Medulla oblongata (tissue), 1 donor: ENCODE results near the gene KIF1C.
"Not testable (repeated sequence)": the region's sequence is repeated elsewhere in the genome, so short reads cannot be mapped to it uniquely, and the experiment has no call there.

ENCODE experiments used
- DNase-seq: peaks from one replicate; pipeline ENCODE4 v3.0.0-alpha.2; 2015; ENCODE audit errors: extremely low spot score

Gene KIF1C

DNA sequence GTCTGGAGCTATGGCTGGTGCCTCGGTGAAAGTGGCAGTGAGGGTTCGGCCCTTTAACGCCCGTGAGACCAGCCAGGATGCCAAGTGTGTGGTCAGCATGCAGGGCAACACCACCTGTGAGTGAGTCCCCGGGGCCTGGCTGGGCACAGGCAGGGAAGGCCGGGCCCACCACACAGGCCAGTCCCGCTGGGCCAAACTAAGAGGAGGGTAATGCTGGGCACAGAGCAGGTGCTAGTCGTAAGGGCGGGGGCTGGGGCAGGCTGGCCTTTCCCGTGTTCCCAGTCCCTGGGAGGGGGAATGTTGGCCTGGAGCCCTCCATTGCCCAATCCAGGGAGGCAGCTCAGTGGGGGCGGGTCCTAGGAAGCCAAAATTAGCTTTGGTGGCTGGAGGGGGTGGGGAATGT is 2.5 kb downstream of the KIF1C start:
- no peak for DNase-seq

DNA sequence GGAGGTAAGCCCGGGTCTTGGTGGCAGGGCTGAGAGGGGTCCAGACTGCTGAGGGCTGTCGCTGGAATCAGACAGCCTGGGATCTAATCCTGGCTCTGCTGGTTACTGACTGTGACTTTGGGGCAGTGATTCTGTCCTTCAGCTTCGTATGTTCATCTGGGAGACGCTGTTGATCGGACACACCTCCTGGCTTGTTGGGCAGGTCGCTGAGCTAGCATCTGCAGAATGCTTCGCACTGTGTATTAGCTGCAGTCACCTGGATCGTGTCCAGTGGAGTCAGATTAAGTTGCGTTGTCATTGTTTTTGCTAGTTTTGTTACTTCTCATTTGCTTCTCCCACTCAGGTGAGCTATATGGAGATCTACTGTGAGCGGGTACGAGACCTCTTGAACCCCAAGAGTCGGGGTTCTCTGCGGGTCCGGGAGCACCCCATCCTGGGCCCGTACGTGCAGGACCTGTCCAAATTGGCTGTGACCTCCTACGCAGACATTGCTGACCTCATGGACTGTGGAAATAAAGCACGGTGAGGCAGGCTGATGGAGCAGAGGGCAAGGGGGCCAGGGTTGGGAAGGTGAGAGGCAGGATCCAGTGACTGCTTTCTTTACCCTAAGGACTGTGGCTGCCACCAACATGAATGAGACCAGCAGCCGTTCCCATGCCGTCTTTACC is 4.5 kb downstream of the KIF1C start:
- no peak for DNase-seq

DNA sequence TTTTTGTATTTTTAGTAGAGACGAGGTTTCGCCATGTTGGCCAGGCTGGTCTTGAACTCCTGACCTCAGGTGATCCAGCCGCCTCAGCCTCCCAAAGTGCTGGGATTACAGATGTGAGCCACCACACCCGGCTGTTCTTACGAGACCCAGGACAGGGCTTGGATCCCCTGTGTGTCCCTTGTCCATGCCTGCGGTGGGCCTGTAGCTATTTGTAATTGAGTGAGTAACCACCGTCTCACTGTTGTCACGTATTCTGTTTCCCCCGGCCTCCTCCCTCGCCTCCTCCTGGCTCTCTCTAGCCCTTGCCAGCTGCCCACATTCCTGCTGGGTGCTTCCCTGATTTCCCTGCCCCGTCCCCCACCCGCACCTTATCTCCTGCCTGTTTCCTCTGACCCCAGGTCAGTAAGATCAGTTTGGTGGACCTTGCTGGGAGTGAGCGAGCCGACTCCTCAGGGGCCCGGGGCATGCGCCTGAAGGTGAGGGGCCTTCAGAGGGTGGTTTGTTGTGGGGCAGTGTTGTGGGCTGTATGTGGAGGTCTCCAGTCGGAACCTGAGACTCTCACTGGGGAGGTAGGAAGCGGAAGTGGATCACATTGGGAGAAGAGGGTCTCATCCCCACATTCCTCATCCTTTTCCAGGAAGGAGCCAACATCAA is 5.6 kb downstream of the KIF1C start:
- DNase-seq: no peak

DNA sequence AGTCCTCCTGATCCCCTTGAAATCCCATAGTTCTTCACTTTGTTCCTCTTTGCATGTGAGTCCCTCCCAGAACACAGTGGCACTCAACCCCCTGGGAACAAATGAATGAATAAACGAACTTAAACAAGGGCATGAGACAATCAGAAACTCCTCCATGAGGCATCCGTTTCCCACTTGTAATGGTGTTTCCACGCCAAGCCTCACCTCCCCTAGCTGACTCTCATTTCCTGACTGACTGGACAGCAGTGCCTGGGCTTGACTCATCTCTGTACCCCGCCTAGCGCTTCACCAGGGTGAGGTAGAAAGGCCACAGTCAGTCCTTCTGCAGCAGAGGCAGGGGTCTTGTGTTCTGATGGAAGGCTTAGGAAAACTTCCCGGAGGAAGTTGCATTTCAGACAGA is 14.2 kb downstream of the KIF1C start:
- DNase-seq: no peak

DNA sequence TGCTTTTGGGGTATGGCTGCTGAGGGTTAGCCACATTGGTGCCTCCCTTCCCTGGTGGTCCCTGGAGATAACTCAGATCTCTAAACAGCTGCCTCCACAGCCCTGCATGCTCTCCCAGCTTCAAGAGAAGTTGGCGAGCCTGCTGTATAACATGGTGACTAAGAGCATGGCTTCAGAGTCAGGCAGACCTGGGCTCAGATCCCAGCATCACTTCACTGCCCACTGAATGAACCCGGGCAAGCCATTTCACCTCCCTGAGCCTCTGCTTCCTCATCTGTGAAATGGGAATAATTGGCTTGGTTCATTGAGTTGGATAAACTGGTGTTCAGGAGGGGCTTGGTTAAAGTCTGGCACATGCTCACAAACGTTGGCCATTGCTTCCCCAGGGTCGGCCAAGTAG is 16.6 kb downstream of the KIF1C start:
- no peak for DNase-seq

DNA sequence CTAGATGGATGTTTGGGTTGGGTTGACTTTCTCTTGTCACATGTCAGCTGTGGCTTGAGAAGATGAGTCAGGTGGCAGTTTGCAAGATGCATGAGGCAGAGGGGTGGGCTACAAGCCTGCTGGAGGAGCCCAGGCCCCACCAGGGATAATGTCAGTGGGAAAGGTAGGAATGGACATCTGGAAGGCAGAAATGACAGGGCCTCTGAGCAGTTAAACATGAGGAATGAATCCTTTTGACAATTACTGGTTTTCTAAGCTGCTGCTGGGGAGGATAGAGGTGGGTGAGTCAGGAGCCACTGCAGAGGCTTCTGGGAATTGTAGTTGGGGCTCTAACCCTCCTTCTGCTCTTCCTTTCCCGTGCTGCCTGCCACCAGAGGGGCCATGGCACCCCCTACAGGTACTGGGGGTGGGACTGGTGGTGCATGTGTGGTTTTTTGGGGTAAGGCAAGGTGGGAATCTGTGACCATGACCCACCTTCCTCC is 21.8 kb downstream of the KIF1C start:
- DNase-seq: no peak

DNA sequence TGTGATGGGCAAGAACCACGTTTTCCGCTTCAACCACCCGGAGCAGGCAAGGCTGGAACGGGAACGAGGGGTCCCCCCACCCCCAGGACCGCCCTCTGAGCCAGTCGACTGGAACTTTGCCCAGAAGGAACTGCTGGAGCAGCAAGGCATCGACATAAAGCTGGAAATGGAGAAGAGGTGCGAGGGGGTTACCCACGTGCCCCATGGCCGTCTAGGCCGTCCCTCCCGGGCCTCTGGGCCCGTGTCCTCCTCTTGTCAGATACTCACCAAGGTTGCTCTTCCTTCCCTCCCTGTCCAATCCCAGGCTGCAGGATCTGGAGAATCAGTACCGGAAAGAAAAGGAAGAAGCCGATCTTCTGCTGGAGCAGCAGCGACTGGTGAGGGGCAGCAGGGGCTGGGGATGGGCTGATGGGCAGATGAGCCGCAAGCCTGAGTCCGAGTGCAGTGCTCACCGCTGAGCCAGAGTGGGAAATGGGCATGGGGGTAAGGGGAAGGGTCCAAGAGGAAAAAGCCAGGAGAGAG is 22.8 kb downstream of the KIF1C start:
- DNase-seq: no peak

DNA sequence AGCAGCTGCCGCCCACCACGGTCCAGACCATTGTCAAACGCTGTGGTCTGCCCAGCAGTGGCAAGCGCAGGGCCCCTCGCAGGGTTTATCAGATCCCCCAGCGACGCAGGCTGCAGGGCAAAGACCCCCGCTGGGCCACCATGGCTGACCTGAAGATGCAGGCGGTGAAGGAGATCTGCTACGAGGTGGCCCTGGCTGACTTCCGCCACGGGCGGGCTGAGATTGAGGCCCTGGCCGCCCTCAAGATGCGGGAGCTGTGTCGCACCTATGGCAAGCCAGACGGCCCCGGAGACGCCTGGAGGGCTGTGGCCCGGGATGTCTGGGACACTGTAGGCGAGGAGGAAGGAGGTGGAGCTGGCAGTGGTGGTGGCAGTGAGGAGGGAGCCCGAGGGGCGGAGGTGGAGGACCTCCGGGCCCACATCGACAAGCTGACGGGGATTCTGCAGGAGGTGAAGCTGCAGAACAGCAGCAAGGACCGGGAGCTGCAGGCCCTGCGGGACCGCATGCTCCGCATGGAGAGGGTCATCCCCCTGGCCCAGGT is 24.5 kb downstream of the KIF1C start:
- no peak for DNase-seq

DNA sequence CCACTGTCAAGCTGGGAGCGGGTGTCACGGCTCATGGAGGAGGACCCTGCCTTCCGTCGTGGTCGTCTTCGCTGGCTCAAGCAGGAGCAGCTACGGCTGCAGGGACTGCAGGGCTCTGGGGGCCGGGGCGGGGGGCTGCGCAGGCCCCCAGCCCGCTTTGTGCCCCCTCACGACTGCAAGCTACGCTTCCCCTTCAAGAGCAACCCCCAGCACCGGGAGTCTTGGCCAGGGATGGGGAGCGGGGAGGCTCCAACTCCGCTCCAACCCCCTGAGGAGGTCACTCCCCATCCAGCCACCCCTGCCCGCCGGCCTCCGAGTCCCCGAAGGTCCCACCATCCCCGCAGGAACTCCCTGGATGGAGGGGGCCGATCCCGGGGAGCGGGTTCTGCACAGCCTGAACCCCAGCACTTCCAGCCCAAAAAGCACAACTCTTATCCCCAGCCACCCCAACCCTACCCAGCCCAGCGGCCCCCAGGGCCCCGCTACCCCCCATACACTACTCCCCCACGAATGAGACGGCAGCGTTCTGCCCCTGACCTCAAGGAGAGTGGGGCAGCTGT is 25.9 kb downstream of the KIF1C start:
- no peak for DNase-seq

DNA sequence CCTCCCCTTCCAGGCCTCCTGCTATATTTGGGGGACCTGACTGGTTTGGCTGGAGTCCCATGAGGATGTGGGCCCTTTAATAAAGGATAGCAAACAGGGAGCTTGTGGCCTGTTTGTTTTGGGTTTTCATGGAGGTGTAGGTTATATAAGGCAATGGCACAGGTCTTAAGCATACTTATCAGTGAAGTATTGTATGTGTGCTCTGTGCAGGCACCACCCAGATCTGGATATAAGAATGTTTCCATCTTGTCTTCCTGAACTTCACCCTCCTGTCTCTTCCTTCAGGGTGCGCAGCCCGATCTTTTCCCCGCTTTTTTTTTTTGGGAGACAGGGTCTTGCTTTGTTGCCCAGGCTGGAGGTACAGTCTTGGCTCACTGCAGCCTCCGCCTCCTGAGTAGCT is 26.9 kb downstream of the KIF1C start:
- DNase-seq: no peak

DNA sequence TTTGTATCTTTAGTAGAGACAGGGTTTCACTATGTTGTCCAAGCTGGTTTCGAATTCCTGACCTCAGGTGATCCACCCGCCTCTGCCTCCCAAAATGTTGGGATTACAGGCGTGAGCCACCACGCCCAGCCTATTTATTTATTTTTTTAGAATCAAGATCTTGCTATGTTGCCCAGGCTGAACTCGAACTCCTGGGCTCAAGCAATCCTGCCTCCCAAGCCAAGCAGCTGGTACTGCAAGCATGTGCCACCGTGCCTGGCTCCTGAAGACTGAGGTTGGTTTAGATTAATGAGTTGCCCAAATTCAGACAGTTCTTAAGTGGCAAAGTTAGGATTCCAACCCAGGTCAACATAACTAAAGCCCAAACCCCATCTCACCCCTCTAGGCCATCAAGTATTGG is 29.5 kb downstream of the KIF1C start:
- no peak for DNase-seq

DNA sequence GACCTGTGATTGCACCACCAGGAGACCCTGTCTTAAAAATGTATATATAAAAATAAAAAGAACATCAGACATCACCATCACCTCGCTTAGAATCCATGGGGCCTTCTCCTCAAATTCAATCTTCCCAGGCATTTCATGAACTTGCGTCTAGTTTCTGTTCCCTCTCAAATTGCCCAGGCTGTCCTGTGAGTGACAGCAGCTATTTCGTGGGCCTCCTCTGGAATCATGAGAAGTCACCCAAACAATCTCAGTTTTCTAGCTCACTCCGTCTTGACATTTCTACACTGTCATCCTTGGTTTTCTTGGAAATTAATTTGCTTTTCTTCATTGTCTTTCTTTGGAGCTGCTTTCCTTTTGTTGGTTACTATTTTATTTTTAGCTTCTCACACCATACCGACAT is 30.2 kb downstream of the KIF1C start:
- DNase-seq: peak; percentile 40

DNA sequence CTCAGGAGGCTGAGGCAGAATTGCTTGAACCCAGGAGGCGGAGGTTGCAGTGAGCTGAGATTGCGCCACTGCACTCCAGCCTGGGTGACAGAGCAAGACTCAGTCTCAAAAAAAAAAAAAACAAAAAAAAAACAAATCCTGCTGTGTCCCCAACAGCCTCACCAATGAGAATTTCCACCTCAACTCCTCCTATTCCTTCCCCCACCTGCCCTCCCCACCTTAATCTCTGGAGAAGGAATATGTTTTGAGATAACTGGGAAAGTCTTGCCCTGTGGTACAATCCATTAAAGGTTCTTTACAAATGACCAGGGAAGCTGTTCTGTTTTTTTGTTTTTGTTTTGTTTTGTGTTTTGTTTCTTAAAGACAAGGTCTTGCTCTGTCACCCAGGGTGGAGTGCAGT is 32.4 kb downstream of the KIF1C start:
- not testable (repeated sequence) for DNase-seq

DNA sequence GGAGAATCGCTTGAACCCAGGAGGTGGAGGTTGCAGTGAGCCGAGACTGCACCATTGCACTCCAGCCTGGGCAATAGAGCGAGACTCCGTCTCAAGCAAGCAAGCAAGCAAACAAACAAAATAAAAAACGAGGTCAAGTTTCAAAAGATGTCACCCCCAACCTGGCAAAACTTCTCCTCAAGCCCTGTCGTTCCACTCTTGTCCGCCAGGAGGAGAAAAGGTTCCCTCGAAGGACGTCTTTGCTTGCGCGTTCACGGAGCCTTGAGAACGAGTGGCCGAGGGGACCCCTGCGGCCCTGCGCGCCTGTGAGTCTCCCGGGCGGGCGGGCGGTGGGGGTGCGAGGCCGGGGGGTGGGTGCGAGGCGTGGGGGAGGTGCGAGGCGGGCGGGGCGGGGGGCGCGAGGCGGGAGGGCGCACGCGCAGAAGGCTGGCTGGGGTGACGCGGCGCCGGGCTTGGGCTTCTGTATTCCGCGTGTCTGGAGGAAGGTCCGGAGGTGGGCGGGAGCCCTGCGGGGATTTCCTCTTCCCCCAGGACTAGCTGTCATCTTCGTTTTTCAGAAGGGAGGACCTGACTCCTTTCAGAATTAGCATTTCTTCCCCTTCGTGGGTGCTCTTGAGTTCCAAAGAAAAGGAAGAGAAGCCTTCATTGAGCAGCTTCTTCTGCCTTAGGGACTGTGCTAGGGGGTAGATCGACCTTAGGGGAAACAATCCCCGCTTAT is 33.8 kb downstream of the KIF1C start:
- peak; percentile 81 for DNase-seq

DNA sequence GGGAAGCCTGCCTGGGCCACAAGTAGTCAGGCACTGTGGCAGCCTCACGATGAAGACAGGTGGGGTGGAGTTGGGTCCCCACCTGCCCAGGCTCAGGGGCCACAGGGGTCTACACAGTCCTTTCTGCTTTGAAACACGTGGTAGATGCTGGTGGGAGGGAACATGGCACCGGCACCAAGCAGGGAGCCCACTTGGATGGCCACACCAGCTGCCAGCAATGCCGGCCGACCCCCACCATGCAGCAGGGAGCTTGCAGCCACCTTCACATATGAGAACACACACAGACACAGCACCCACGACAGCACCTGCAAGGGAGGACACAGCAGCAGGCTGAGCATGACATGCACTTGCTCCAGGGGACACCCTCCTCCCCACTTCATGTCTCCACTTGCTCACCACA is 35.1 kb downstream of the KIF1C start:
- no peak for DNase-seq

DNA sequence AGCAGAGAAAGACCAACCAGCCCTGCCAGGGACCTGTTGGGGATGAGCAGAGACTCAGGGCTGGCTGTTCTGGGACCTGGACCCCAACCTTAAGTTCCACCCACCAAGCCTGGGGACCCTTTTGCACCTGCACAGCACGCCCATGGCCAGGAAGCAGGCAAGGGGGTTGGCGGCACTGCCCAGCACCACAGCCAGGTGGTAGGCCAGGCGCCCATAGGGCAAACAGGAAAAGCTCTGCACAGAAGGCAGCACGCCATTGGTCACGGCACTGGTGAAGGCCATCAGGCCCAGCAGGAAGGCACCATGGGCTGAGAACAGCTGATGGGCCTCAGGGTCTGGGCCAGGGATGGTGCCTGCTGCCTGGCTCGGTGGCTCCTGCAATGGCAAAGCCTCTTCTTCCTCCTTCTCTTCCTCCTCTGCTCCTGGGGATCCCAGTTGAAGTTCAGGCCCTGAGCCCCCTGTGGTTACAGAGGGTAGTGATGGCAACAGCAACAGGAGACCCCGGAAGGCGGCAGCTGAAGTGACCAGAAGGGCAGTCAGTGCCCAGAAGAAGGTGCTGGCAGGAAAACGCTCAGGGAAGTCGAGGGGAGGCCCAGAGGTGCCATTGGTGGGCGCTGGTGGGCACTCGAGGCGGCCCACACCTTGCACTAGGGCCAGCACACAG is 35.7 kb downstream of the KIF1C start:
- no peak for DNase-seq

DNA sequence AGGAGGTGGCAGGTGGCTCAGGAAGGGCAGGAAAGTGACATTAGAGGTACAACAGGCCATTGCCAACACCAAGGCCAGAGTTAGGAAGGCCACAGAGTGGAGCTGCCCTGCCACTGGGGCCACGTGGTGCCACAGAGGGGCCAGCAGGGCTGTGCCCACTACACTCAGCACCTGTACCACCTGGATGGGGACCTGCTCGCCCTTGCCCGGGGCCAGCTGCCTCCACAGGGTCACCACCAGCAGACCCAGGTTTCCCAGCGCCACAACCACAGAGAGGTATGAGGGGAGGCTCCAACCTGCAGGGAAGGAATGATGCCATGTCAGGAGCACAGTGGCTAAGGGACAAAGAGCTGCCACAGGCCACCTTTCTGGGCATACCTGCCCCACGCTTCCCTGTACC is 36.3 kb downstream of the KIF1C start:
- DNase-seq: no peak

DNA sequence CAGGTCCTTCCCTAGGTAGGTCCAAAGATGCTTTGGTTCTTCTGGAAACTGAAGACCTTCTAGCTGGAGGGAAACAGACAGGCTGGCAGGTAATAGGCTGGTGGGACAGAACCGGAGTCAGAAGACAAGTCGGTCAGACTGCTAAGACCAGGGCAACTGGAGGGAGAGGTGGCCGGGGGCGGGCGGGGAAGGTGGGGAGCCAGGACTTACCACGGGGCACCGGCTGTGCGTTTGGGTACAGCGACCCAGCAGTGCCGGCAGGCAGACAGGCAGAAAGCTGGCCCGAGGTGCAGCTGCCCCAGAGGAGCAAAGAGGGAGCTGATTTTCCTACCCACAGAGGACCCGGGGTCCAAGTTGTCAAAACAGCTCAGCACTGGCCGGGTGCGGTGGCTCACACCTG is 36.9 kb downstream of the KIF1C start:
- DNase-seq: no peak

DNA sequence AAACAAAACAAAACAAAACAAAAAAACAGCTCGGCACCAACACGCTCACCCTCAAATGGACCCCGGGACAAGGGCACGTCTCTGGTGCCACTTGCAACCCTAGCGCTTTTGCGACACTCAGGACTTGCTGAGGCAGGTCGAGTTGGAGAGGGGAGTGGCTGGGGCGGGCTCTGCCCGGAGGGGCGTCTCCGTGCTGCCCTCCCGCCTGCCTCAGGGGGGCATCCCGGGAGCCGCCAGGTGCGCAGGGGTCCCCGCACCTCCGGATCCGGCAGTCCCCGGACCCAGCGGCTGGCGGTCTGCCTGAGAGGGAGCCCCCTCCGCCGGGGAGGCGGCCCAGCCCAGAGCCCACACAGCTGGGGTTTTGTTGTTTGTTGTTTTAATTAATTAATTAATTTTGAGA is 37.6 kb downstream of the KIF1C start, which contains the start of gene SLC52A1:
Gene SLC52A1, minus strand, starts transcription at position 112 of the 400 bp plus-strand sequence. CDS start 820 bp downstream, outside the sequence.
- no peak for DNase-seq

DNA sequence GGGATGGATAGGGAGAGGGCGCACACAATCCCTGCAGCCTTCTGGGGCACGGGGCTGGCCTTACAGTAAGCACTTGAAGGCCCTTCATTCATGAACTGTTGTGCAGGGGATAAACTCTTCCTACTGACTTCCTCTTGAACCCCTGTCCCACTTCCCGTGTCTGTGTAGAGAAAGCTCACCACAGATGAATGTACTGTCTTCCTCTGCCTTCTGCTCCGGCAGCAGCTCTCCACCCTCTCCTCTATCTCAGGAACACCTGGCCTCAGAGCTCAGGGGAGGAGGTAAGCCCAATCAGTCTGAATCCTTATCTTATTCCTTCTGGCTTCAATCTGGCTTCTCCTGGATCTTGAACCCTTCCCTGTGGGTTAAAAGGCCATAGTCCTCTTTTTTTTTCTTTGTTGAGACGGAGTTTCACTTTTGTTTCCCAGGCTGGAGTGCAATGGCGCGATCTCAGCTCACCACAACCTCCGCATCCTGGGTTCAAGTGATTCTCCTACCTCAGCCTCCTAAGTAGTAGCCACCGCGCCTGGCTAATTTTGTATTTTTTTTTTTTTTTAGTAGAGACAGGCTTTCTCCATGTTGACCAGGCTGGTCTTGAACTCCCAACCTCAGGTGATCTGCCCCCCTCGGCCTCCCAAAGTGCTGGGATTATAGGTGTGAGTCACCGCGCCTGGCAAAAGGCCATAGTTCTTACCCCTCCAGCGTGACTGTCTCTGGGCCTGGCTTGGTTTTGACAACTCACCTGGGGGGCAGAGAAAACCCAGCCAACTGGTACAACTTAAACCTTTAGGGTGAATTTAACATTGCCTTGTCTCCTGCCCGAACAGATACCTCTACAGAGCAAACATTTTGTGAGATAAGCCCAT is 44.6 kb downstream of the KIF1C start:
- DNase-seq: no peak

DNA sequence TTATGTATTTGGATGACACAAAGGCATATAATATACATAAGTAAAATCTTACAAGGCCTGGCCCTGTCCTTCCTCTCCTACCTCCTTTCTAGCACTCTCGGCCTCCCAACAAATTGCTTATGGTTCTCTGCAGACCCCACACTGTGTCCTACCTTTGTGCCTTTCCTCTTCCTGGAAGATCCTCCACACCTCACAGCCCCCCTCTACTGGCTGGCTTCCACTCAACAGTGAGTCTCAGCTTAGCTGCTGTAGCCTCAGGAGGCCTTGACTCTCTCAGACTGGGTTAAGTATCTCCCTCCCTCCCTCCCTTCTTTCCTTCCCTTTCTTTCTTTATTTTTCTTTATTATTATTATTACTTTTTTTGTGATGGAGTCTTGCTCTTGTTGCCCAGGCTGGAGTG is 45.8 kb downstream of the KIF1C start:
- no peak for DNase-seq
